ENCODE measurements around the gene POTEG. TPM values are rescaled to one million over a fixed set of nuclear protein-coding genes. Genes with fewer than 3 reads are reported as not detected.
"Not testable (repeated sequence)": the region's sequence is repeated elsewhere in the genome, so short reads cannot be mapped to it uniquely, and the experiment has no call there.

POTEG gene
- total RNA-seq, 1 donor from 2014 or later: not detected

- not testable (repeated sequence) for H3K4me3 ChIP-seq, H3K9me3 ChIP-seq
Measured at GRCh38 chr14:19390230-19390629, 43.9 kb downstream of the POTEG start.

GRCh38 chr14:19388741-19389140 lies 45.4 kb downstream of the POTEG start:
- H3K4me1 ChIP-seq; H3K27me3 ChIP-seq; H3K4me3 ChIP-seq; H3K9me3 ChIP-seq; H3K36me3 ChIP-seq; DNase-seq (ENCODE audit: low spot score in 2 of 2); H3K27ac ChIP-seq; intact Hi-C loops (cut with DNase I): not testable (repeated sequence)

More at GRCh38 chr14:19390230-19390629, 43.9 kb downstream of the POTEG start:
- DNase-seq (ENCODE audit: low spot score in 2 of 2): peak in 1 of 2 donors; percentile 59
- H3K27ac ChIP-seq; H3K27me3 ChIP-seq; H3K36me3 ChIP-seq; intact Hi-C loops (cut with DNase I); H3K4me1 ChIP-seq: not testable (repeated sequence)

DNA sequence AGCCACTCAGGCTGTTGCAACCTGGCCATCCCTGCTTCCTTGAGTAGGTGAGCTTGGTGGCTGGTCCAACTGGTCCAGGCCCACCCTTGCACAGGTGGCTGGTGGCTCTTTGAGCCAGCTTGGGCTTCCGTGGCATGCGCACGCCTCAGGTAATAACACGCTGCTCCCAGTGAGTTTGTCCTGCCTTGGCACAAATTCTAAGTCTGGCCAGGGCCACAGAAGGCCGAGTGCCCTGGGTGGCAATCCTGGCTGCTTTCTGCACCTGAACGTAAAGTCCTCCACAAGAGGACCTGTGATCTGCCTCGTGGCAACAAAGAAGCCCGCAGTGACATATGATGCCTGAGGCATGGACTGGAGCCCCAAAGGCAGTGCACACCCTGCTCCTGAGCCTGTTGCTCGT lies 47.1 kb downstream of the POTEG start:
- H3K4me3 ChIP-seq; H3K9me3 ChIP-seq; H3K27ac ChIP-seq; intact Hi-C loops (cut with DNase I); DNase-seq (ENCODE audit: low spot score in 2 of 2); H3K36me3 ChIP-seq; H3K27me3 ChIP-seq; H3K4me1 ChIP-seq: not testable (repeated sequence)

GRCh38 chr14:19386309-19386708 lies 47.8 kb downstream of the POTEG start:
- H3K9me3 ChIP-seq; intact Hi-C loops (cut with DNase I); H3K4me1 ChIP-seq; H3K27ac ChIP-seq; H3K4me3 ChIP-seq; H3K27me3 ChIP-seq; H3K36me3 ChIP-seq; DNase-seq (ENCODE audit: low spot score in 2 of 2): not testable (repeated sequence)

- H3K27ac ChIP-seq; H3K27me3 ChIP-seq; H3K9me3 ChIP-seq; H3K36me3 ChIP-seq; H3K4me3 ChIP-seq; H3K4me1 ChIP-seq; DNase-seq (ENCODE audit: low spot score in 2 of 2); intact Hi-C loops (cut with DNase I): not testable (repeated sequence)
Measured at GRCh38 chr14:19384088-19384781, 49.9 kb downstream of the POTEG start.

- H3K36me3 ChIP-seq; H3K27ac ChIP-seq; H3K27me3 ChIP-seq; intact Hi-C loops (cut with DNase I); DNase-seq (ENCODE audit: low spot score in 2 of 2); H3K4me3 ChIP-seq; H3K9me3 ChIP-seq; H3K4me1 ChIP-seq: not testable (repeated sequence)
Measured at GRCh38 chr14:19383008-19383584, 51.0 kb downstream of the POTEG start.

- H3K27me3 ChIP-seq; H3K9me3 ChIP-seq; H3K27ac ChIP-seq; intact Hi-C loops (cut with DNase I); H3K4me1 ChIP-seq; H3K36me3 ChIP-seq; H3K4me3 ChIP-seq; DNase-seq (ENCODE audit: low spot score in 2 of 2): not testable (repeated sequence)
Measured at GRCh38 chr14:19380137-19380536, 54.0 kb downstream of the POTEG start.

- H3K27ac ChIP-seq; H3K4me3 ChIP-seq; DNase-seq (ENCODE audit: low spot score in 2 of 2): not testable (repeated sequence)
Measured at GRCh38 chr14:19374451-19374903, 59.7 kb downstream of the POTEG start.

GRCh38 chr14:19372813-19373500 lies 61.2 kb downstream of the POTEG start:
- DNase-seq (ENCODE audit: low spot score in 2 of 2); H3K36me3 ChIP-seq; H3K4me3 ChIP-seq; H3K27ac ChIP-seq; H3K4me1 ChIP-seq; H3K9me3 ChIP-seq; H3K27me3 ChIP-seq; intact Hi-C loops (cut with DNase I): not testable (repeated sequence)

More at GRCh38 chr14:19374451-19374903, 59.7 kb downstream of the POTEG start:
- intact Hi-C loops (cut with DNase I); H3K4me1 ChIP-seq; H3K36me3 ChIP-seq; H3K27me3 ChIP-seq; H3K9me3 ChIP-seq: not testable (repeated sequence)

GRCh38 chr14:19371767-19372166 lies 62.4 kb downstream of the POTEG start:
- H3K4me1 ChIP-seq; H3K4me3 ChIP-seq; H3K27me3 ChIP-seq; H3K27ac ChIP-seq; DNase-seq (ENCODE audit: low spot score in 2 of 2); intact Hi-C loops (cut with DNase I); H3K9me3 ChIP-seq; H3K36me3 ChIP-seq: not testable (repeated sequence)

DNA sequence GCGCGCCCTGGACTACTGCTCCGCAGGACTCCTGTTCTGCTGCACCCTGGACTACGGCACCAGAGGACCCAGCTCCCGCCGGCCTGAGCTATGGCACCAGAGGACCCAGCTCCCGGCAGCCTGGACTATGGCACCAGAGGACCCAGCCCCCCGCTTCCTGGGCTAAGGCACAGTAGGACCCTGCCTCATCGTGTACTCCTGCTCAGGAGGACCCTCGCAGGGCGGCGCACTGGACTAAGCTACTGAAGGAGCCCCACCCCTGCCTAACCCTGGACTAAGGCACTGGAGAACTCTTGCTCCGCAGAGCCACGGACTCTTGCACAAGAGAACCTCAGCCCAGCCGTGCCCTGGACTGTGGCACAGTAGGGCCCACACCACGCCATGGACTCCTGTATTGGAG lies 71.3 kb downstream of the POTEG start:
- H3K9me3 ChIP-seq; H3K4me3 ChIP-seq; H3K27me3 ChIP-seq; H3K27ac ChIP-seq; H3K36me3 ChIP-seq; intact Hi-C loops (cut with DNase I); DNase-seq (ENCODE audit: low spot score in 2 of 2); H3K4me1 ChIP-seq: not testable (repeated sequence)

- H3K27ac ChIP-seq; H3K9me3 ChIP-seq; H3K4me1 ChIP-seq; H3K36me3 ChIP-seq; H3K27me3 ChIP-seq; H3K4me3 ChIP-seq; intact Hi-C loops (cut with DNase I); DNase-seq (ENCODE audit: low spot score in 2 of 2): not testable (repeated sequence)
Measured at GRCh38 chr14:19362323-19362722, 71.8 kb downstream of the POTEG start.

GRCh38 chr14:19361636-19362253 lies 72.4 kb downstream of the POTEG start:
- H3K27ac ChIP-seq; H3K4me1 ChIP-seq; DNase-seq (ENCODE audit: low spot score in 2 of 2); H3K27me3 ChIP-seq; H3K36me3 ChIP-seq; H3K9me3 ChIP-seq; H3K4me3 ChIP-seq; intact Hi-C loops (cut with DNase I): not testable (repeated sequence)
